Mesendoderm (in vitro differentiated cells): ENCODE results near the gene CH25H.

Experiments
- DNase-seq: peaks from one replicate; pipeline ENCODE4 v3.0.0; 2013
- H2AK5ac ChIP-seq: 2 replicates; pipeline ENCODE4 v1.6.1; 2013; ENCODE audit warnings: low read length, inconsistent platforms
- H2BK120ac ChIP-seq: 2 replicates; pipeline ENCODE4 v1.6.1; 2013; ENCODE audit warnings: low read depth, mild to moderate bottlenecking, low read length, moderate library complexity, mixed read lengths
- H2BK15ac ChIP-seq: replicated peaks from 2 replicates; pipeline ENCODE4 v1.6.1; 2013; ENCODE audit warnings: low read depth, mild to moderate bottlenecking, moderate library complexity
- H2BK5ac ChIP-seq: 2 replicates; pipeline ENCODE4 v1.6.1; 2013; ENCODE audit warnings: low read length, inconsistent platforms
- H3K18ac ChIP-seq: 2 replicates; pipeline ENCODE4 v1.6.1; 2013; ENCODE audit warnings: mild to moderate bottlenecking, low read length, mixed read lengths
- H3K23ac ChIP-seq: one replicate; pipeline ENCODE4 v1.6.1; 2013; ENCODE audit warnings: low read length
- H3K27ac ChIP-seq: 2 replicates; pipeline ENCODE4 v1.5.1; 2013; ENCODE audit warnings: low read depth, mild to moderate bottlenecking, inconsistent platforms, low read length, moderate library complexity
- H3K27me3 ChIP-seq: 2 replicates; pipeline ENCODE4 v1.6.1; 2013; ENCODE audit warnings: low read length, control low read depth, mild to moderate bottlenecking, inconsistent platforms; ENCODE audit not compliant: insufficient read depth, poor library complexity
- H3K36me3 ChIP-seq: 2 replicates; pipeline ENCODE4 v1.6.1; 2013; ENCODE audit warnings: low read length, inconsistent platforms; ENCODE audit not compliant: control insufficient read depth, insufficient read depth
- H3K4ac ChIP-seq: one replicate; pipeline ENCODE4 v1.6.1; 2013; ENCODE audit warnings: low read depth, mild to moderate bottlenecking, low read length, moderate library complexity
- H3K4me1 ChIP-seq: 2 replicates; pipeline ENCODE4 v1.6.1; 2013; ENCODE audit warnings: low read depth, low read length, inconsistent platforms; ENCODE audit not compliant: control insufficient read depth
- H3K4me2 ChIP-seq: 2 replicates; pipeline ENCODE4 v1.6.1; 2013; ENCODE audit warnings: low read length
- H3K4me3 ChIP-seq: 2 replicates; pipeline ENCODE4 v1.5.1; 2013; ENCODE audit warnings: mild to moderate bottlenecking, low read length
- H3K56ac ChIP-seq: one replicate; pipeline ENCODE4 v1.6.1; 2013; ENCODE audit warnings: low read length
- H3K79me1 ChIP-seq: 2 replicates; pipeline ENCODE4 v1.6.1; 2013; ENCODE audit warnings: low read length, inconsistent platforms
- H3K79me2 ChIP-seq: 2 replicates; pipeline ENCODE4 v1.6.1; 2013; ENCODE audit warnings: mild to moderate bottlenecking, low read length; ENCODE audit not compliant: control insufficient read depth, insufficient read depth
- H3K9ac ChIP-seq: 2 replicates; pipeline ENCODE4 v1.6.1; 2013; ENCODE audit warnings: low read length, inconsistent platforms
- H4K5ac ChIP-seq: one replicate; pipeline ENCODE4 v1.6.1; 2013; ENCODE audit warnings: low read length
- H4K8ac ChIP-seq: one replicate; pipeline ENCODE4 v1.6.1; 2013; ENCODE audit warnings: low read depth, mild to moderate bottlenecking, control low read depth, low read length, moderate library complexity
- WGBS: extraction: QIAGEN DNeasy Blood & Tissue Kit; methylation state at CpG from one replicate; pipeline ENCODE4 v1.1.7; 2013; ENCODE audit warnings: low lambda C conversion rate, missing lambda C conversion rate; ENCODE audit not compliant: insufficient coverage; ENCODE audit errors: extremely low coverage; 5-methylcytosine and 5-hydroxymethylcytosine counted together

Gene CH25H

GRCh38 chr10:89210794-89211425, 3.8 kb upstream of the CH25H start:
- no peak for DNase-seq
- Histone ChIP-seq H3K4ac (no peak overlapping the region), H3K23ac (no peak overlapping the region), H3K27ac (no peak overlapping the region), H3K4me3 (no peak overlapping the region), H3K18ac (no peak overlapping the region), H3K36me3 (no peaks in the 10 kb centered on the region), H2BK120ac (no peak overlapping the region), H3K4me2 (no peak overlapping the region), H3K9ac (no peak overlapping the region), H4K5ac (no peak overlapping the region), H2BK5ac (no peak overlapping the region), H4K8ac (no peak overlapping the region), H2BK15ac (no peak overlapping the region), H3K4me1 (peaks cover 2% of the 10 kb centered on the region), H2AK5ac (no peak overlapping the region), H3K79me2 (no peaks in the 10 kb centered on the region), H3K27me3 (peaks cover 22% of the 10 kb centered on the region), H3K56ac (no peak overlapping the region), H3K79me1 (no peaks in the 10 kb centered on the region)
- WGBS = no CpG with 5 or more reads among the region's 3 CpGs

- H3K36me3 ChIP-seq = no peaks in the 10 kb centered on the region
- H3K79me2 ChIP-seq = no peaks in the 10 kb centered on the region
- no peak for DNase-seq
- H4K8ac ChIP-seq = no peak overlapping the region
- no peak overlapping the region for H3K4me2 ChIP-seq
- no peak overlapping the region for H2AK5ac ChIP-seq
- H3K27ac ChIP-seq = no peak overlapping the region
- H4K5ac ChIP-seq = no peak overlapping the region
- no peak overlapping the region for H3K9ac ChIP-seq
- H2BK5ac ChIP-seq = no peak overlapping the region
- H3K27me3 ChIP-seq = peaks cover 26% of the 10 kb centered on the region
- no peak overlapping the region for H2BK15ac ChIP-seq
- no peaks in the 10 kb centered on the region for H3K79me1 ChIP-seq
- H3K4me3 ChIP-seq = no peak overlapping the region
- H3K23ac ChIP-seq = no peak overlapping the region
- no CpG with 5 or more reads among the region's 5 CpGs for WGBS
- no peak overlapping the region for H3K56ac ChIP-seq
- H2BK120ac ChIP-seq = no peak overlapping the region
- no peak overlapping the region for H3K18ac ChIP-seq
- H3K4me1 ChIP-seq = peaks cover 2% of the 10 kb centered on the region
- H3K4ac ChIP-seq = no peak overlapping the region
Observed at GRCh38 chr10:89209718-89210117, 2.6 kb upstream of the CH25H start.

GRCh38 chr10:89207801-89208551, 859 bp upstream of the CH25H start:
- Histone ChIP-seq H2BK15ac (no peak overlapping the region), H3K4me3 (peak overlapping the region; percentile 23), H3K4ac (no peak overlapping the region), H2BK120ac (no peak overlapping the region), H3K56ac (peak overlapping the region; percentile 65), H3K79me1 (no peaks in the 10 kb centered on the region), H3K27me3 (peaks cover 26% of the 10 kb centered on the region), H3K9ac (peak overlapping the region; percentile 39), H4K8ac (no peak overlapping the region), H2BK5ac (no peak overlapping the region), H2AK5ac (no peak overlapping the region), H3K18ac (no peak overlapping the region), H3K4me2 (peak overlapping the region; percentile 75), H3K23ac (no peak overlapping the region), H3K36me3 (no peaks in the 10 kb centered on the region), H3K27ac (no peak overlapping the region), H4K5ac (no peak overlapping the region), H3K4me1 (peaks cover 2% of the 10 kb centered on the region), H3K79me2 (no peaks in the 10 kb centered on the region)
- WGBS = no CpG with 5 or more reads among the region's 60 CpGs
- peak; percentile 66 for DNase-seq

GRCh38 chr10:89206402-89207180, 526 bp downstream of the CH25H start:
- Histone ChIP-seq H3K79me2 (no peaks in the 10 kb centered on the region), H3K4me2 (peak overlapping the region; percentile 75), H3K36me3 (no peaks in the 10 kb centered on the region), H3K9ac (no peak overlapping the region), H2BK5ac (no peak overlapping the region), H3K27me3 (peaks cover 26% of the 10 kb centered on the region), H3K27ac (no peak overlapping the region), H3K4me3 (no peak overlapping the region), H3K79me1 (no peaks in the 10 kb centered on the region), H3K56ac (no peak overlapping the region), H3K18ac (no peak overlapping the region), H3K4me1 (peaks cover 2% of the 10 kb centered on the region), H4K5ac (no peak overlapping the region), H3K23ac (no peak overlapping the region), H2BK15ac (no peak overlapping the region), H2AK5ac (no peak overlapping the region), H3K4ac (no peak overlapping the region), H4K8ac (no peak overlapping the region), H2BK120ac (no peak overlapping the region)
- WGBS = no CpG with 5 or more reads among the region's 42 CpGs
- DNase-seq = no peak

GRCh38 chr10:89204621-89205185, 2.4 kb downstream of the CH25H start:
- WGBS = no CpG with 5 or more reads among the region's 6 CpGs
- Histone ChIP-seq H3K27me3 (peaks cover 26% of the 10 kb centered on the region), H4K5ac (no peak overlapping the region)

More at GRCh38 chr10:89204621-89205185, 2.4 kb downstream of the CH25H start:
- H3K79me1 ChIP-seq = no peaks in the 10 kb centered on the region
- no peaks in the 10 kb centered on the region for H3K36me3 ChIP-seq
- no peak overlapping the region for H3K4me3 ChIP-seq
- no peak overlapping the region for H3K56ac ChIP-seq
- DNase-seq = no peak
- no peak overlapping the region for H3K18ac ChIP-seq
- H3K27ac ChIP-seq = no peak overlapping the region
- no peak overlapping the region for H2BK5ac ChIP-seq
- H3K79me2 ChIP-seq = no peaks in the 10 kb centered on the region
- H3K4me1 ChIP-seq = peaks cover 2% of the 10 kb centered on the region
- H3K23ac ChIP-seq = no peak overlapping the region
- H3K4ac ChIP-seq = no peak overlapping the region
- no peak overlapping the region for H2BK120ac ChIP-seq
- H2BK15ac ChIP-seq = no peak overlapping the region
- H3K4me2 ChIP-seq = no peak overlapping the region
- no peak overlapping the region for H2AK5ac ChIP-seq
- no peak overlapping the region for H3K9ac ChIP-seq
- H4K8ac ChIP-seq = no peak overlapping the region
